DMS53 treated with DMSO at 0.1 percent for 48 hours (cell line): ENCODE measurements around the gene MVP.
"Not testable (repeated sequence)": the region's sequence is repeated elsewhere in the genome, so short reads cannot be mapped to it uniquely, and the experiment has no call there.

Source experiments
- DNase-seq: peaks from one replicate; lab custom pipeline; 2025; ENCODE audit not compliant: unreplicated experiment; lab: John Stamatoyannopoulos, UW

MVP gene

DNA sequence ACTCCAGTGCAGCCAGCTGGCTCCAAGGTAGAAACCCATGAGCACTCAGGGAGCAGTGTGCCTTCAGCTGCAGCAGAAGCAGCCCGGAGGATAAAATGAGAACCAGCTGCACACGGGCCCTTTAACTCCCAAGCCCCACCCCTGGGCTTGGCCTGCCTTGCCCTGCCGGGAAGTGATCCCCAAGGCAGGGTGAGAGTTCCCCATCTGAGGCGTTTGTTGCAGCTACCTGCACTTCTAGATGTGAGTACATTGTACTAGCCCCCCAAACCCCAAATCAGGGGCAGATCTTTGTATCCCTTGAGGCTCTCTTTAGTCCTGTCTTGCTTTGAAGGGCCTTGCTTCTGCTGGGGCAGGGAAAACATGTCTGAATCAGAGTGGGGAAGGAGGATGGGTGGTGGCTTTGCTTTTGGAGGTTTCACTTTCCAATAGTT is at the start of gene MVP:
MVP (plus strand) TSS at position 192 of the 431 bp plus-strand sequence. CDS start 10,088 bp downstream, outside the sequence.
- DNase-seq = peak; percentile 19

- not testable (repeated sequence) for DNase-seq
Measured at GRCh38 chr16:29772330-29772729, 47.9 kb upstream of the MVP start.

DNA sequence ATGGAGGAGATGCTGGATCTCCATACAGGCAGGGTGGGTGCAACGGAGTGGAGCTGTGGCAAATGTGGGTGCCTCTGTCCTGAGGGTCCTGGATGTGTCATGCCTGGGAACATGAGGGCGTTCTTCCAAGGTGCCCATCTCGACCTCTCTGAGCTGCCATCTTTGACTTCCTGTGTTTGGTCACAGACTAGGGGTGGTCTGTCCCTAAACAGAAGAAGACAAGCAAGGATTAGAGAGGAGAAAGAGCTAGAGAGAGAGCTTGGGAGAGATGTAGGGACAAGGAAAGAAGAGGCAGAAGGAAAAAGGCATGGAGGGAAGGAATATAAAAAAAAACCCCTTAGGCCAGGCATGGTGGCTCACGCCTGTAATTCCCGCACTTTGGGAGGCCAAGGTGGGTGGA is 45.5 kb upstream of the MVP start:
- DNase-seq = no peak

GRCh38 chr16:29775742-29776408 is 44.4 kb upstream of the MVP start:
- no peak for DNase-seq

- DNase-seq = no peak
Measured at GRCh38 chr16:29777576-29778350, 42.5 kb upstream of the MVP start, which contains the start of gene ZG16. Gene ZG16, plus strand, starts transcription at chr16:29778256. Its CDS starts 1,011 bp downstream, at chr16:29779267.

DNA sequence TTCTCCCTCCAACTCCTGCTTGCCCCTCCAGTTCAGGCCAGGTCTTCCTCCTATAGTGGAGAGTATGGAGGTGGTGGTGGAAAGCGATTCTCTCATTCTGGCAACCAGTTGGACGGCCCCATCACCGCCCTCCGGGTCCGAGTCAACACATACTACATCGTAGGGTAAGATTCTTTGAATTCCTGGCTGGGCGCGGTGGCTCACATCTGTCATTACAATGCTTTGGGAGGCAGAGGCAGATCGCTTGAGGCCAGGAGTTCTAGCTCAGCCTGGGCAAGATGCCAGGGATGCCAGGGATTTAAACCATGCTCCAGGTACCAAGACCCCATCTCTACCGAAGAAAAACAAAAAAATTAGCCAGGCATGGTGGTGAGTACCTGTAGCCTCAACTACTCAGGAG is 40.8 kb upstream of the MVP start:
- no peak for DNase-seq

DNA sequence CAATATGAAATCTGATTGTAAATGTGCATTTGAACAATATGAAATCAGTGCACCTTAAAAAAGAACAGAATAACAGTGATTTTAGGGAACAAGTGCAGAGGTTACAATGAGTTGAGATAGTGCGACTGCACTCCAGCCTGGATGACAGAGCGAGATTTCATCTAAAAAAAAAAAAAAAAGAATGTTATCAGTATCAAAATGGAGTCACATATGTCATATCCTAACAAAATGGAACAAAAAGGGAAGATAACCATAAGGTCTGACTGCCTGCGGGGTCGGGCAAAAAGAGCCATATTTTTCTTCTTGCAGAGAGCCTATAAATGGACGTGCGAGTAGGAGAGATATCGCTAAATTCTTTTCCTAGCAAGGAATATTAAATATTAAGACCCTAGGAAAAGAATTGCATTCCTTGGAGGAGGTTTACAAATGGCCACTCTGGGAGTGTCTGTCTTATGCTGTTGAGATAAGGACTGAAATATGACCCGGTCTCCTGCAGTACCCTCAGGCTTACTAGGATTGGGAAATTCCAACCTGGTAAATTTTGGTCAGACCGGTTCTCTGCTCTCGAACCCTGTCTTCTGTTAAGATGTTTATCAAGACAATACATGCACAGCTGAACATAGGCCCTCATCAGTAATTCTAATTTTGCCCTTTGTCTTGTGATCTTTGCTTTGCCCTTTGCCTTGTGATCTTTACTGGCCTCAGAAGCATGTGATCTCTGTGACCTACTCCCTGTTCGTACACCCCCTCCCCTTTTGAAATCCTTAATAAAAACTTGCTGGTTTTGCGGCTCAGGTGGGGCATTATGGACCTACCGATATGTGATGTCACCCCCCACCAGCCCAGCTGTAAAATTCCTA is 36.9 kb upstream of the MVP start:
- not testable (repeated sequence) for DNase-seq

DNA sequence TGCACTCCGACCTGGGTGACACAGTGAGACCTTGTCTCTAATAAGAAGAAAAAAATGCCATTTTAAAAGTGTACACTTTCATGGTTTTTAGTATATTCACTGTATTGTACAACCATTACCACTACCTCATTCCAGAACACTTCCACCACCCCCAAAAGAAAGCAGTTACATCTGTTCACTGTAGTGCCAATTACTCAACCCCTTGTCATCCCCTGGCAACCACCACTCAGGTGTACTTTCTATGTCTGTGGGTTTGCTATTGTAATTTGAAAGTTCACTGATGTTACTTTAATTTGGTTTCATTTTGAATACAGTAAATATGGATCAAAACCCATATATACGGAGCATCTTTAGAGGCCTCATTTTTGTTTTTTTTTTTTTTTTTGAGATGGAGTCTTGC is 36.1 kb upstream of the MVP start:
- no peak for DNase-seq

- no peak for DNase-seq
Measured at GRCh38 chr16:29784901-29785500, 35.3 kb upstream of the MVP start.

DNA sequence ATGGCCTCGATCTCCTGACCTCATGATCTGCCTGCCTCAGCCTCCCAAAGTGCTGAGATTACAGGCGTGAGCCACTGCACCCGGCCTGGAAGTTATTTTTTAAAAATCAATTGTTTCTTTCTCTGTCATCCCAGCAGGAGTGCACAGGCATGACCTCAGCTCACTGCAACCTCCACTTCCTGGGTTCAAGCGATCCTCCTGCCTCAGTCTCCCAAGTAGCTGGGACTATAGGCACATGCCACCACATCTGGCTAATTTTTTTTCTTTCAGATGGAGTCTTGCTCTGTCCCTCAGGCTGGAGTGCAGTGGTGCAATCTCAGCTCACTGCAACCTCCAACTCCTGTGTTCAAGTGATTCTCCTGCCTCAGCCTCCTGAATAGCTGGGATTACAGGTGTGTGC is 33.1 kb upstream of the MVP start:
- DNase-seq = not testable (repeated sequence)

DNA sequence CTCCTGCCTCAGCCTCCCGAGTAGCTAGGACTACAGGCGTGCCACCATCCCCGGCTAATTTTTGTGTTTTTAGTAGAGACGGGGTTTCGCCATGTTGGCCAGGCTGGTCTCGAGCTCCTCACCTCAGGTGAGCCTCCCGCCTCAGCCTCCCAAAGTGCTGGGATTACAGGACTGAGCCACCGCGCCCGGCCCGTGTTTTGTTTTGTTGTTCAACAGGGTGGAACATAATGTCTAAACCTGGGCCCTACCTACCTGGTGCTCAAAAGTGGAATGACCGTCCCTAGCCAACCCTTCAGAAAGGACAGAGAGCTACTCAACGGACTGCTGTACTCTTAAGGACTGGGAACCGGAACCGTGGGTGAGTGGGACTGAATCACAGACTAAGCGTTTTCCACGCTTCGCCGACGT is 30.5 kb upstream of the MVP start:
- no peak for DNase-seq

GRCh38 chr16:29790183-29790948 is 29.9 kb upstream of the MVP start, which contains the start of gene KIF22:
Gene KIF22, plus strand, starts transcription at chr16:29790751. Its CDS starts 9 bp downstream, at chr16:29790760.
- peak; percentile 90 for DNase-seq

GRCh38 chr16:29790949-29791844 is 29.1 kb upstream of the MVP start:
- no peak for DNase-seq

- no peak for DNase-seq
Measured at GRCh38 chr16:29791845-29792807, 28.1 kb upstream of the MVP start.

DNA sequence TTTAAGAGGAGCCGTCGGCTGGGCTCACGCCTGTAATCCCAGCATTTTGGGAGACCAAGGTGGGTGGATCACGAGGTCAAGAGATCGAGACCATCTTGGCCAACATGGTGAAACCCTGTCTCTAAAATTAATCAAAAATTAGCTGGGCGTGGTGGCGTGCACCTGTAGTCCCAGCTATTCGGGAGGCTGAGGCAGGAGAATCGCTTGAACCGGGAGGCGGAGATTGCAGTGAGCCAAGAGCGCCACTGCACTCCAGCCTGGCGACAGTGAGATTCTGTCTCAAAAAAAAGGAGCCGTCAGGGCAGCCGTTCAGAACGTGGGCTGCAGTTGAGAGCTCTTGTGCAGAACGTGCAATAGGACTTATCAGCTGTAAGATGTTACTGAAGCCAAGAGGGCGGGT is 27.1 kb upstream of the MVP start:
- DNase-seq = not testable (repeated sequence)

GRCh38 chr16:29794231-29794710 is 26.0 kb upstream of the MVP start:
- DNase-seq = no peak

DNA sequence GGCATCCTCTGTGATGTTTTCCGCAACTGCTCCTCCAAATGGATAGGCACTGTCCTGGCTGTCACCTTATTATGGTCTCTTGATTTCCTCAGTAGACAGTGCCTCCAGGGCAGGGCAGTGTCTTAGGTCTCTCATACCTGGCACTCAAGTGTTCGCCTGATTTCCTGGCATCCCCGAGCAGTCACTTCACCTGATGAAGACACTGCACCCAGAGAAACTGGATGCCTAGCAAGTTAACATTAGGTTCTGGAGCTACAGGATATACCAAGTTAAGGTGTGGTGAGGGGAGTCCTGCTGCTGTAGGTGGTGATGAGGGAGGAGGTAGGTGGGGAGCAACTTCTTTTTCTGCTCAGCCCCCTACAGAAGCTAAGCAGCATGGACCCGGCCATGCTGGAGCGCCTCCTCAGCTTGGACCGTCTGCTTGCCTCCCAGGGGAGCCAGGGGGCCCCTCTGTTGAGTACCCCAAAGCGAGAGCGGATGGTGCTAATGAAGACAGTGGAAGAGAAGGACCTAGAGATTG is 17.8 kb upstream of the MVP start:
- no peak for DNase-seq

DNA sequence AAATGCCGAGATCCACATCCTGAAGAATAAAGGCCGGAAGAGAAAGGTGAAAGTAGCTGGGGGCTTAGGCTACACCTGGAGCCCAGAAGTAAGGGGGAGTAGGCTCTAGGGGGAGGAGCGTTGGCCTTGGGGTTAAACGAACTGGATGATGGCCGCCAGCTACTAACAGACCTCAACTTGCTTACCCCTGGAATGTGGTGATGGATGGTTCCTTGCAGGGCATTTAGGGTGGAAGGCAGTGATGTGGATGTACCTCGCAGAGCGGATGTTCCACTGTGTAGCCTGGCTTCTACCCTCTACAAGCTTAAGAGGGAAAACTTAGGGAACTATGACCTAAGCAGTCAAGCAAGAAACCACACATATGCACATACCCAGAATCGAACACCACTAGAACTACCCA is 16.2 kb upstream of the MVP start:
- no peak for DNase-seq
